SK-N-SH (cell line): Measurements from ENCODE around the gene SCAI. TPM values are rescaled to one million over a fixed set of nuclear protein-coding genes. Genes with fewer than 3 reads are reported as not detected.

ENCODE experiments used
- CTCF ChIA-PET: fragments of 300-600, 350-600 bp; formaldehyde crosslinking; extraction: SDS; loops from one replicate; lab custom pipeline; 2021; lab: Yijun Ruan, JAX
- POLR2A ChIA-PET: fragments of 350-600 bp; sonication (Branson Sonifier 250); formaldehyde crosslinking; extraction: SDS; loops from one replicate; lab custom pipeline; 2020; ENCODE audit warnings: antibody characterized with exemption, inconsistent platforms; lab: Yijun Ruan, JAX
- DNase-seq: peaks from one replicate; pipeline ENCODE4 v3.0.0; 2012
- H2AFZ ChIP-seq: fragments of 200-600 bp; sonication (generic); 2 replicates; pipeline ENCODE4 v1.8.1; 2016; ENCODE audit warnings: antibody characterized with exemption, mild to moderate bottlenecking, low read depth
- H3F3A ChIP-seq: fragments of 200-600 bp; sonication (generic); replicated peaks from 2 replicates; pipeline ENCODE3; 2016; ENCODE audit warnings: antibody characterized with exemption, mild to moderate bottlenecking; ENCODE audit not compliant: insufficient read depth
- H3K27ac ChIP-seq, 2 experiments: fragments of 200-500 bp in 1 of 2; fragments of 200-600 bp in 1 of 2; sonication (Bioruptor generic) in 1 of 2; sonication (generic), shearing (Covaris generic) in 1 of 2; 2 replicates each; pipeline versions ENCODE4 v1.5.1 to v1.6.1; 2014 to 2016; ENCODE audit warnings: low read depth in 2 of 2, inconsistent platforms in 1 of 2, low read length in 1 of 2, mild to moderate bottlenecking in 1 of 2, mixed read lengths in 1 of 2
- H3K27me3 ChIP-seq: fragments of 200-600 bp; sonication (generic), shearing (Covaris generic); 2 replicates; pipeline ENCODE4 v1.6.1; 2016; ENCODE audit warnings: mixed run types; ENCODE audit not compliant: insufficient read depth
- H3K36me3 ChIP-seq, 2 experiments: fragments of 200-500 bp in 1 of 2; fragments of 200-600 bp in 1 of 2; sonication (Bioruptor generic) in 1 of 2; sonication (generic) in 1 of 2; replicated peaks in 1 of 2; 2 replicates each; pipeline versions ENCODE3 to v1.5.1; 2014 to 2016; ENCODE audit warnings: low read length in 1 of 2, mild to moderate bottlenecking in 1 of 2; ENCODE audit not compliant: insufficient read depth in 2 of 2, control insufficient read depth in 1 of 2
- H3K4me1 ChIP-seq, 2 experiments: fragments of 200-500 bp in 1 of 2; fragments of 200-600 bp in 1 of 2; sonication (Bioruptor generic) in 1 of 2; sonication (generic), shearing (Covaris generic) in 1 of 2; 2 replicates each; pipeline versions ENCODE4 v1.5.1 to v1.6.1; 2014 to 2016; ENCODE audit warnings: low read depth in 1 of 2, low read length in 1 of 2, mixed run types in 1 of 2; ENCODE audit not compliant: insufficient read depth in 2 of 2, control insufficient read depth in 1 of 2
- H3K4me2 ChIP-seq: fragments of 200-600 bp; sonication (generic), shearing (Covaris generic); 2 replicates; pipeline ENCODE4 v1.6.1; 2017; ENCODE audit warnings: mixed run types
- H3K4me3 ChIP-seq, 2 experiments: fragments of 200-500 bp in 1 of 2; fragments of 200-600 bp in 1 of 2; sonication (Bioruptor generic) in 1 of 2; sonication (generic), shearing (Covaris generic) in 1 of 2; 2 replicates each; pipeline versions ENCODE4 v1.5.1 to v1.8.1; 2014 to 2016; ENCODE audit warnings: low read depth in 2 of 2, inconsistent platforms in 1 of 2, low read length in 1 of 2, mild to moderate bottlenecking in 1 of 2, mixed read lengths in 1 of 2, moderate library complexity in 1 of 2
- H3K79me2 ChIP-seq: fragments of 200-600 bp; sonication (generic); 2 replicates; pipeline ENCODE4 v1.8.1; 2017; ENCODE audit warnings: mild to moderate bottlenecking; ENCODE audit not compliant: insufficient read depth
- H3K9ac ChIP-seq: fragments of 200-600 bp; sonication (generic); 2 replicates; pipeline ENCODE4 v1.6.1; 2017; ENCODE audit warnings: mixed run types
- H3K9me2 ChIP-seq: fragments of 200-600 bp; sonication (generic); 2 replicates; pipeline ENCODE4 v1.6.1; 2017; ENCODE audit warnings: mixed run types
- H3K9me3 ChIP-seq: fragments of 200-600 bp; sonication (generic); 2 replicates; pipeline ENCODE4 v1.6.1; 2017; ENCODE audit warnings: mixed run types, mild to moderate bottlenecking, moderate library complexity
- H4K20me1 ChIP-seq: fragments of 200-600 bp; sonication (generic); 2 replicates; pipeline ENCODE4 v1.6.1; 2017; ENCODE audit warnings: mild to moderate bottlenecking, mixed run types; ENCODE audit not compliant: insufficient read depth
- CHD2 ChIP-seq: fragments of 150-350 bp; IDR thresholded peaks from 2 replicates; pipeline ENCODE4 v1.6.1; 2018; ENCODE audit warnings: low read length; ENCODE audit not compliant: partially characterized antibody
- ELF1 ChIP-seq: IDR thresholded peaks from 2 replicates; pipeline ENCODE4 v1.4.0; 2012
- EZH2phosphoT487 ChIP-seq: fragments of 200-600 bp; sonication (generic); IDR thresholded peaks from 2 replicates; pipeline ENCODE4 v1.6.1; 2017; ENCODE audit warnings: low read depth, mixed run types, mild to moderate bottlenecking, antibody characterized with exemption, moderate library complexity, borderline replicate concordance
- FOSL2 ChIP-seq: IDR thresholded peaks from 2 replicates; pipeline ENCODE4 v1.4.0; 2012; ENCODE audit warnings: low read depth, mild to moderate bottlenecking, moderate library complexity, borderline replicate concordance
- FOXM1 ChIP-seq: IDR thresholded peaks from 2 replicates; pipeline ENCODE4 v1.4.0; 2012; ENCODE audit warnings: low read depth, mild to moderate bottlenecking
- GABPA ChIP-seq: IDR thresholded peaks from 2 replicates; pipeline ENCODE4 v1.4.0; 2012; ENCODE audit warnings: low read depth, mild to moderate bottlenecking
- MAX ChIP-seq: IDR thresholded peaks from 2 replicates; pipeline ENCODE4 v1.4.0; 2012; ENCODE audit warnings: low read depth
- MEF2A ChIP-seq: IDR thresholded peaks from 2 replicates; pipeline ENCODE4 v1.4.0; 2012; ENCODE audit warnings: low read depth, borderline replicate concordance
- NFIC ChIP-seq: IDR thresholded peaks from 2 replicates; pipeline ENCODE4 v1.4.0; 2012; ENCODE audit warnings: borderline replicate concordance
- NRF1 ChIP-seq: IDR thresholded peaks from 2 replicates; pipeline ENCODE4 v1.6.1; 2012; ENCODE audit warnings: low read depth, mild to moderate bottlenecking, low read length
- RAD21 ChIP-seq: IDR thresholded peaks from 2 replicates; pipeline ENCODE4 v1.6.1; 2012; ENCODE audit warnings: mild to moderate bottlenecking, low read length
- RCOR1 ChIP-seq: fragments of 150-350 bp; IDR thresholded peaks from 2 replicates; pipeline ENCODE4 v1.6.1; 2017; ENCODE audit warnings: antibody characterized with exemption, low read length
- RFX5 ChIP-seq: IDR thresholded peaks from 2 replicates; pipeline ENCODE4 v1.6.1; 2012; ENCODE audit warnings: mild to moderate bottlenecking, improper control_type of control experiment, low read length
- RXRA ChIP-seq: IDR thresholded peaks from 2 replicates; pipeline ENCODE4 v1.4.0; 2012; ENCODE audit warnings: low read depth, mild to moderate bottlenecking, borderline replicate concordance
- SMC3 ChIP-seq: IDR thresholded peaks from 2 replicates; pipeline ENCODE4 v1.6.1; 2012; ENCODE audit warnings: low read depth, low read length, improper control_type of control experiment
- TCF12 ChIP-seq: IDR thresholded peaks from 2 replicates; pipeline ENCODE4 v1.4.0; 2012
- TEAD4 ChIP-seq: IDR thresholded peaks from 2 replicates; pipeline ENCODE4 v1.4.0; 2012; ENCODE audit warnings: mild to moderate bottlenecking, borderline replicate concordance; ENCODE audit not compliant: insufficient read depth
- USF2 ChIP-seq: fragments of 150-350 bp; IDR thresholded peaks from 2 replicates; pipeline ENCODE4 v1.6.1; 2017; ENCODE audit warnings: antibody characterized with exemption, low read length, low read depth, borderline replicate concordance
- YY1 ChIP-seq: IDR thresholded peaks from 2 replicates; pipeline ENCODE4 v1.4.0; 2012; ENCODE audit warnings: low read depth, mild to moderate bottlenecking
- WGBS: methylation state at CpG from one replicate; pipeline ENCODE4 v1.1.6; 2017; ENCODE audit warnings: low lambda C conversion rate; 5-methylcytosine and 5-hydroxymethylcytosine counted together
- polyA plus RNA-seq, 3 experiments: library from polyadenylated mRNA; depleted of rRNA; stranded (reverse); fragments of >200 nt; gene quantifications; 2 replicates each; pipeline ENCODE4 v1.2.3, GENCODE V29; 2012
- TF ChIP-seq, protein P1 (sequence below): fragments of 200-600 bp; sonication (generic); IDR thresholded peaks from 2 replicates; pipeline ENCODE4 v1.6.1; 2017; ENCODE audit warnings: antibody characterized with exemption, mild to moderate bottlenecking, moderate library complexity
- TF ChIP-seq, protein P2 (sequence below): fragments of 150-350 bp; IDR thresholded peaks from 2 replicates; pipeline ENCODE4 v1.6.1; 2016; ENCODE audit warnings: mild to moderate bottlenecking, low read depth, low read length

Gene SCAI
- polyA plus RNA-seq, 1 of the 3 experiments (the other 2 are of a cell fraction): 0.85 TPM

DNA sequence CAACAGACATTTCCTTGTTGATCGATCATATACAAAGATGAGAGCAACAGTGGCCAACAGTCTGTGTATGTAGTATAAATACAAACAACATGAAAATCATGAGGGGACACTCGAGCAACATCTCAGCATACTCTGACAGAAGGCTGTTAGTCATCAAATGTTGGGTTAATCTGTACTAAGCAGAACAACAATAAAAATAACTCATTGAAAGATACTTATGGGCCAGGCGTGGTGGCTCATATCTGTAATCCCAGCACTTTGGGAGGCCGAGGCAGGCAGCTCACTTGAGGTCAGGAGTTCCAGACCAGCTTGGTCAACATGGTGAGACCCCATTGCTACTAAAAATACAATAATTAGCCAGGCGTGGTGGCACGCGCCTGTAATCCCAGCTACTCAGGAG is 67.3 kb downstream of the SCAI start:
- H3K4me3 ChIP-seq: no peak overlapping the region
- WGBS: 97% methylated on average over 7 of the region's 7 CpGs
- no peaks in the 10 kb centered on the region for H3K4me1 ChIP-seq
- H4K20me1 ChIP-seq: no peaks in the 10 kb centered on the region
- no peaks in the 10 kb centered on the region for H3K9me3 ChIP-seq
- DNase-seq: no peak
- H3K4me2 ChIP-seq: no peak overlapping the region
- no peaks in the 10 kb centered on the region for H3K79me2 ChIP-seq
- no peaks in the 10 kb centered on the region for H3K27me3 ChIP-seq
- ChIA-PET POLR2A (no interaction called here), CTCF (interaction anchor here (0.6 to 0.7 kb wide), 2 partner anchors 19 to 398 kb away, joined by 3 read pairs; no protein-coding TSS in a partner anchor)
- TF ChIP-seq MEF2A: no peak
- no peak for TF ChIP-seq RXRA
- no peak for TF ChIP-seq ELF1
- no peak for TF ChIP-seq TCF12
- TF ChIP-seq YY1: no peak
- TF ChIP-seq GABPA: no peak
- no peak for TF ChIP-seq EZH2phosphoT487
- TF ChIP-seq CHD2: no peak
- no peak for TF ChIP-seq FOXM1
- no peak for TF ChIP-seq RCOR1
- no peak for TF ChIP-seq RAD21
- no peak for TF ChIP-seq MAX
- TF ChIP-seq, protein P1, sequence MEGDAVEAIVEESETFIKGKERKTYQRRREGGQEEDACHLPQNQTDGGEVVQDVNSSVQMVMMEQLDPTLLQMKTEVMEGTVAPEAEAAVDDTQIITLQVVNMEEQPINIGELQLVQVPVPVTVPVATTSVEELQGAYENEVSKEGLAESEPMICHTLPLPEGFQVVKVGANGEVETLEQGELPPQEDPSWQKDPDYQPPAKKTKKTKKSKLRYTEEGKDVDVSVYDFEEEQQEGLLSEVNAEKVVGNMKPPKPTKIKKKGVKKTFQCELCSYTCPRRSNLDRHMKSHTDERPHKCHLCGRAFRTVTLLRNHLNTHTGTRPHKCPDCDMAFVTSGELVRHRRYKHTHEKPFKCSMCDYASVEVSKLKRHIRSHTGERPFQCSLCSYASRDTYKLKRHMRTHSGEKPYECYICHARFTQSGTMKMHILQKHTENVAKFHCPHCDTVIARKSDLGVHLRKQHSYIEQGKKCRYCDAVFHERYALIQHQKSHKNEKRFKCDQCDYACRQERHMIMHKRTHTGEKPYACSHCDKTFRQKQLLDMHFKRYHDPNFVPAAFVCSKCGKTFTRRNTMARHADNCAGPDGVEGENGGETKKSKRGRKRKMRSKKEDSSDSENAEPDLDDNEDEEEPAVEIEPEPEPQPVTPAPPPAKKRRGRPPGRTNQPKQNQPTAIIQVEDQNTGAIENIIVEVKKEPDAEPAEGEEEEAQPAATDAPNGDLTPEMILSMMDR: no peak
- TF ChIP-seq NFIC: no peak
- no peak for TF ChIP-seq TEAD4
- no peak for TF ChIP-seq RFX5
- TF ChIP-seq USF2: no peak
- no peak overlapping the region for H3K27ac ChIP-seq
- H3K9ac ChIP-seq: no peak overlapping the region
- H2AFZ ChIP-seq: no peak overlapping the region
- peaks cover 4% of the 10 kb centered on the region for H3F3A ChIP-seq
- H3K36me3 ChIP-seq: no peaks in the 10 kb centered on the region
- no peaks in the 10 kb centered on the region for H3K9me2 ChIP-seq

- Histone ChIP-seq H3K4me2 (peak overlapping the region; percentile 35; the same call in 1 of the 2 replicates), H3K27me3 (no peaks in the 10 kb centered on the region), H3K4me1 (no peaks in the 10 kb centered on the region), H3K27ac (peak overlapping the region in 1 of 2 experiments; percentile 26; a peak in 1 of 4 replicates), H3F3A (peaks cover 4% of the 10 kb centered on the region), H3K79me2 (no peaks in the 10 kb centered on the region), H3K36me3 (no peaks in the 10 kb centered on the region), H3K9me2 (no peaks in the 10 kb centered on the region), H3K9ac (no peak overlapping the region), H2AFZ (no peak overlapping the region), H3K9me3 (no peaks in the 10 kb centered on the region), H3K4me3 (no peak overlapping the region), H4K20me1 (no peaks in the 10 kb centered on the region)
- WGBS: 63% methylated on average over 2 of the region's 2 CpGs
- no peak for DNase-seq
- ChIA-PET CTCF (no interaction called here), POLR2A (no interaction called here)
- no peak for TF ChIP-seq NRF1
- TF ChIP-seq FOSL2: no peak
- TF ChIP-seq MAX: no peak
- no peak for TF ChIP-seq RCOR1
- no peak for TF ChIP-seq USF2
- TF ChIP-seq, protein P2, sequence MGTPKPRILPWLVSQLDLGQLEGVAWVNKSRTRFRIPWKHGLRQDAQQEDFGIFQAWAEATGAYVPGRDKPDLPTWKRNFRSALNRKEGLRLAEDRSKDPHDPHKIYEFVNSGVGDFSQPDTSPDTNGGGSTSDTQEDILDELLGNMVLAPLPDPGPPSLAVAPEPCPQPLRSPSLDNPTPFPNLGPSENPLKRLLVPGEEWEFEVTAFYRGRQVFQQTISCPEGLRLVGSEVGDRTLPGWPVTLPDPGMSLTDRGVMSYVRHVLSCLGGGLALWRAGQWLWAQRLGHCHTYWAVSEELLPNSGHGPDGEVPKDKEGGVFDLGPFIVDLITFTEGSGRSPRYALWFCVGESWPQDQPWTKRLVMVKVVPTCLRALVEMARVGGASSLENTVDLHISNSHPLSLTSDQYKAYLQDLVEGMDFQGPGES: no peak
- no peak for TF ChIP-seq SMC3
- no peak for TF ChIP-seq RAD21
- no peak for TF ChIP-seq FOXM1
- no peak for TF ChIP-seq NFIC
- TF ChIP-seq RXRA: no peak
- no peak for TF ChIP-seq TCF12
- TF ChIP-seq, protein P1: no peak
- TF ChIP-seq YY1: no peak
These were observed 68.4 kb downstream of the SCAI start for GRCh38 chr9:125074976-125075375.
